GM12872 (cell line): ENCODE results near the gene ANKS3.

Source experiments
- TF ChIP-seq, protein P1 (sequence below): IDR thresholded peaks from 3 replicates; pipeline ENCODE4 v1.5.1; 2011; ENCODE audit warnings: low read depth, mild to moderate bottlenecking, low read length, moderate library complexity; ENCODE audit not compliant: insufficient read depth

Gene ANKS3

DNA sequence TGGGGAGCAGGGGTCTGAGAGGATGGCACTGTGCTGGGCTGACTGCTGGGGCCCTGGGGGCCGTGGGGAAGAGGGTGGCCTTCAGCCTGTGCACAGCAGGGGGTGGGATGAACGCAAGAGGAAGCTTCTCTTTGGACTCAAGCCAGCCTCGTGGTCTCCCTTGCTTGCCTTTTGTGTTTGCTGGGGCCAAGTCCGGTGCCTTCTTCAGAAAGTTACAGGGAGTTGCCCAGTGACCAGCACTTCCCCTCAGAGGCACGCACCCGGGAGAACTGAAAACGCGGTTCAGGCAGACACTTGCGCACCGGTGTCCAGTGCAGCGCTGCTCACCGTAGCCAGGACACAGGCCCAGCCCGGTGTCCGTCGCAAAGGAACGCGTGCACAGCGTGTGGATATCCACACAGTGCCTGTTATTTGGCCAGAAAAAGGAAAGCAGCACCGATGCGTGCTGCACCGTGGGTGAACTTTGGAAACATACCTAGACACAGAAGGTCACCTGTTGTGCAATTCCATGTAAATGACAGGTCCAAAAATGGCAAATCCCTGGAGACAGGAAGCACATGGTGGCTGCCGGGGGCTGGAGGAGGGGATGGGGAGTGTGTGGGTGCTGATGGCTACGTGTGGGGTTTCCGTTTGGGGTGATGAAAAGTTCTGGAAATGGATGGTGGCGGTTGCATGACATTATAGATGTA, 70.2 kb downstream of the ANKS3 start:
- TF ChIP-seq, protein P1, sequence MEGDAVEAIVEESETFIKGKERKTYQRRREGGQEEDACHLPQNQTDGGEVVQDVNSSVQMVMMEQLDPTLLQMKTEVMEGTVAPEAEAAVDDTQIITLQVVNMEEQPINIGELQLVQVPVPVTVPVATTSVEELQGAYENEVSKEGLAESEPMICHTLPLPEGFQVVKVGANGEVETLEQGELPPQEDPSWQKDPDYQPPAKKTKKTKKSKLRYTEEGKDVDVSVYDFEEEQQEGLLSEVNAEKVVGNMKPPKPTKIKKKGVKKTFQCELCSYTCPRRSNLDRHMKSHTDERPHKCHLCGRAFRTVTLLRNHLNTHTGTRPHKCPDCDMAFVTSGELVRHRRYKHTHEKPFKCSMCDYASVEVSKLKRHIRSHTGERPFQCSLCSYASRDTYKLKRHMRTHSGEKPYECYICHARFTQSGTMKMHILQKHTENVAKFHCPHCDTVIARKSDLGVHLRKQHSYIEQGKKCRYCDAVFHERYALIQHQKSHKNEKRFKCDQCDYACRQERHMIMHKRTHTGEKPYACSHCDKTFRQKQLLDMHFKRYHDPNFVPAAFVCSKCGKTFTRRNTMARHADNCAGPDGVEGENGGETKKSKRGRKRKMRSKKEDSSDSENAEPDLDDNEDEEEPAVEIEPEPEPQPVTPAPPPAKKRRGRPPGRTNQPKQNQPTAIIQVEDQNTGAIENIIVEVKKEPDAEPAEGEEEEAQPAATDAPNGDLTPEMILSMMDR = no peak

DNA sequence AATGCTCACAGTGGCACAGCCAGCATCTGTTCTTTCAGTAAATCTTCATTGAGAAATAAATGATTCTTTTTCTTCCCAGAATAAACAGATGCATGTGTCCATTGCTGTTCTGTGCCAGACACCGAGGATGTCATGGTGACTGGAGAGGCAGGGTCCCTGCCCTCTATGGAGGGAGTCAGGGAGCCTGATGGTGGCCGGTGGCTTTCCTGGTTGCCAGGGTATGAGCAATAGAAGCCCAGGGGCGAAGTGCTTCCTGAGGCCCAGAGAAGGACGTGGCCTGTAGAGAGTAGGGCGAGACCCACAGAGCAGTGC, 70.7 kb downstream of the ANKS3 start:
- TF ChIP-seq, protein P1 = no peak

DNA sequence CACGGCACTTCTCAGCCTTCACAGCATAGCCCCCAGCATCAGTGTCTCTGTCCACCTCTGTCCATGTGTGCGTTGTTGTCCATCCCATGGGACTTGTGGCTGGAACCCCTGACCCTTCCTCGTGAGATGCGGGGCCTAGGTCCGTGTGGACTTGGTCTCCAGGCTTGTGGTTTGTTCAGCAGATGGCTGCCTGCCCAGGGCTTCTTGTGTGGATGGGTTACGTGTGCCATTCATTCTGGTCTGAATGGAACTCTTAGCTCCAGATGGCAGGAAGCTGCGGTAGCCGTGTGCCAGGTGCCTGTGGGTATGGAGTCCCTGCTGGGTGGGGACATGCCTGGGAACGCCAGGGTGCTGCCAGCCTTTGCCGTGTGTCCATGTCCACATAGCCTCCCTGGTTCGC, 72.4 kb downstream of the ANKS3 start:
- TF ChIP-seq, protein P1 = no peak

DNA sequence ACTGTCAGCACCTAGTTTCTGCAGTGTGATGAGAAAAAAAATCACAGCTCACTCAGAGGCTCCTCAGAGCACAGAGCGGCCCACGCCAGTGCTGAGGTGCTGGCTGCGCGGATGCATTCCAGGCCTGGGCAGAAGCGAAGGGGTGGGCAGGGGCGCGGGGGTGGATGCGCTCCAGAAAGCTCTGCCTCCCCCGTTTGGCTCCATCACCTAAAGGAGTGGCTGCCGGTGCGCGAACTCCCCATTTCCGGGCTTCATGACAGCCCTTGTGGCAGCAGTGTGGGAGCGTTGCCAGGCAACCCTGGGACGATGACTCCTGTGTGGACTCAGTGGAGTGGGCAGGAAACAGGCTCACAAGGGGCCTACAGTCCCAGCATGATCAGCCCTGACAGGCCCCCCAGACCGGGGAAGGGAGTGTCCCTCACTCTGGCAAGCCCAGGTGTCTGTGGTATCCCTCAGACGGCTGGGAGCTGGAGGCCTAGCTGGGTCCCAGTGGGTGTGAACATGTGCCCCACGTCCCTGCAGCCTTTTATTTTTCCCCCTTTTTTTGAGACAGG, 73.5 kb downstream of the ANKS3 start:
- TF ChIP-seq, protein P1 = no peak

DNA sequence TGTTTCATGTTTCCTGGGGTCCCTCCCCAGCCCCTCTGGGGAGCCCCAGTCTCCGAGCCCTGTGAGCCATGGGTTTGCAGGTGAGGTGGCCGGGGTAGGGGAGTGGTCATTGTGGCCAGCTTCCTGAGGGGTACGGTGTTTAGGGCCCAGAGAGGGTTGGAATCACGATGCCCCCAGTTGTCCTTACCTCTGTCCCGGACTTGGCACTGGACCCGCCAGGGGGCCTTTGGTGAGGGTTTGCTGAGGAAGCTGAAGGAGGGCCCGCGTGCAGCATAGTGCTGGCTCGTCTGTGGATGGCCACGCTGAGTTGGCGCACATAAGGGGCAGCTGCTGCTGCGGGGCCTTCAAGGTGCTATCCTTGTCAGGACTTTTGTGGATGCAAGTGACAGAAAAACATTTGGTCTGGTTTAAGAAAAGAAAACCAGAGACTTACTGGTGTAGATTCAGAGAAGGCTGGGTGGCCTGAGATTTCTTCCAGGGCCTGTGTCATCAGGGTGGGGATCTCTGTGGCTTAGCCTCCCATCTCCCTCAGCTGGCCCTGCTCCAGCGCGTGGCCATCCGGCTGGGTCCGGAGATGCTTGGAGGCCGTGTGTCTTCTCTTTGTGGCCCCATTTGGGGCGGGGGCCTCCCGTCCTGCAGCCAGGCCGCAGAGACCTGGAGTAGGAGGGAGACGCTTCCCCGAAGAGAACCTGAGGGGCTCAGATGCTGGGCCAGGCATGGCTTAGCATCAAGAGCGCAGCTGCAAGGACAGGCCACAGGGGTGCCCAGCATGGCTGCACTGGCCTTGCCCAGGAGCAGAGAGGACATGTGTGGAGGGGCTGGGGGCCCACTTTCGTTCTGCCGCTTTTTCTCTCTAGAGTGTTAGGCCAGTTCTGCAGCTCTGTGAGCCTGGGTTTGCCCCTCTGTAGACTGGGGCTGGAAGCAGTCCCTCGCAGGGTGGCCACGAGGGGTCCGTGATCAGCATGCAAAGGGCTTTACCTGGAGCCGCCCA, 74.4 kb downstream of the ANKS3 start:
- TF ChIP-seq, protein P1 = no peak

DNA sequence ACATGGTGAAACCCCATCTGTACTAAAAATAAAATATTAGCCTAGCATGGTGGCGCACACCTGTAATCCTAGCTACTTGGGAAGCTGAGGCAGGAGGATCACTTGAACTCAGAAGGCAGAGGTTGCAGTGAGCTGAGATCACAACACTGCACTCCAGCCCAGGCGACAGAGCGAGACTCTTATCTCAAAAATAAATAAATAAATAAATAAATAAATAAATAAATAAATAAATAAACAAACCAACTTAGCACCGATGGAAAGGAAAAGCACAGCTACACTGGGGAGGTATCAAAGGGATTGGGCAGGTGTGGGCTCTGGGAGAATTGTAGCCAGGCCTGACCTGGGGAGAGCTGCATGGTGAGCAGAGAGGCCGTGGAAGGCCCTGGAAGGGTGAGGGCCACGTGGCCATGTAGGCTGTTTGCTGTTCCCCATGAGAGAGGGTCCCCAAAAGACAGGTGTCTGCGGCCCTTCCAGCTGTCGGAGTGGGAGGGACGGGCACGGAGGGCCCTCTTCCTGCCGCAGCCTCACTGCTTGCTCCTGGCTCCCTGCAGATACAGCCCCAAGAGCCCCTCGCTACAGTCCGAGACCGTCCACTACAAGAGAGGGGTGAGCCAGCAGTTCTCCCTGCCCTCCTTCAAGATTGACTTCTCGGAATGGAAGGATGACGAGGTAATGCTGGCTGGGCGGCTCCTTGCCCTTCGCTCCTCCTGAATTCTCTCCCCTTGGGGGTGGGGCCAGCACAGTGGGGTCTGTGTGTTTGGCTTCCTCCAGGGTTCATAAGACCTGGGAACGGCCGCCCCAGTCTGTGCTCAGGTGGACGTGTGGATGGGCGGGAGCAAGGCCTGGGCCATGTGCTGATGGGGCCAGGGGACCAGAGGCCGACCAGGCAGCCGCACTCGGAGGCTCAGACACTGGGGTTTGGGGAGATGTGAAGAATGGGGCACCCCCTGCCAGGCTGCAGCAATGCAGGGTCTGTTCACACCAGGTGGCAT, 77.1 kb downstream of the ANKS3 start:
- TF ChIP-seq, protein P1 = no peak
